Ovary (tissue), 10 donors: ENCODE results near the gene FBXL2. TPM values are rescaled to one million over a fixed set of nuclear protein-coding genes. Genes with fewer than 3 reads are reported as not detected.

Experiments
- DNase-seq, 5 donors: peaks; one replicate each; pipeline ENCODE4 v3.0.0-alpha.2; 2019 to 2020
- H3K27ac ChIP-seq, 2 donors: fragments of 200-600 bp; one replicate each; pipeline versions ENCODE4 v1.5.1 to v1.8.0; 2019 to 2022
- H3K27me3 ChIP-seq: fragments of 200-600 bp; one replicate; pipeline ENCODE4 v1.8.0; 2022
- H3K36me3 ChIP-seq: fragments of 200-600 bp; sonication (generic); one replicate; pipeline ENCODE4 v1.5.1; 2019
- H3K4me1 ChIP-seq: one replicate; pipeline ENCODE4 v1.8.1; 2013; ENCODE audit warnings: mild to moderate bottlenecking, moderate library complexity; ENCODE audit not compliant: insufficient read depth
- H3K4me3 ChIP-seq: fragments of 200-600 bp; sonication (generic); one replicate; pipeline ENCODE4 v1.5.1; 2017
- H3K9me3 ChIP-seq, 2 donors: fragments of 200-600 bp in 1 of 2; sonication (generic) in 1 of 2; one replicate each; pipeline versions ENCODE4 v1.5.1 to v1.8.1; 2013 to 2019; ENCODE audit warnings: mild to moderate bottlenecking in 1 of 2, moderate library complexity in 1 of 2
- CTCF ChIP-seq, 3 donors: fragments of 450-650 bp in 2 of 3; fragments of 200-600 bp in 1 of 3; IDR thresholded peaks; one replicate each; pipeline versions ENCODE4 v1.5.1 to v1.8.0; 2016 to 2022; ENCODE audit warnings: antibody characterized with exemption in 3 of 3, mild to moderate bottlenecking in 1 of 3
- EP300 ChIP-seq: sonication (generic); formaldehyde crosslinking; IDR thresholded peaks from one replicate; pipeline ENCODE4 v1.6.1; 2017; ENCODE audit warnings: antibody characterized with exemption
- POLR2A ChIP-seq: fragments of 450-650 bp; IDR thresholded peaks from one replicate; pipeline ENCODE4 v1.6.1; 2017; ENCODE audit warnings: antibody characterized with exemption, mild to moderate bottlenecking, moderate library complexity
- WGBS, 3 donors: extraction: QIAGEN DNeasy Blood & Tissue Kit in 1 of 3; methylation state at CpG; one replicate each; pipeline versions ENCODE4 v1.1.5 to v1.1.7; 2013 to 2017; 5-methylcytosine and 5-hydroxymethylcytosine counted together
- intact Hi-C, 4 donors: fragments of 100-400 bp; cut with DNase I; formaldehyde crosslinking; loops; one replicate each; pipeline versions ENCODE4 v1.11.0 to v1.15.1; 2022 to 2023
- long read RNA-seq, 3 donors: library from polyadenylated mRNA in 2 of 3; unstranded in 2 of 3; transcript quantifications; one replicate each; pipeline ENCODE4 v2.0.0 and lab custom pipeline, GENCODE V29; 2021 to 2026
- polyA plus RNA-seq, 2 donors: library from polyadenylated mRNA; stranded (reverse); fragments of 200-250 nt in 1 of 2; fragments of 350-450 nt in 1 of 2; fragmentation: Illumina TruSeq in 1 of 2; extraction: RNeasy Lipid Tissue Mini Kit (QIAGEN cat#74804) in 1 of 2; gene quantifications; one replicate each; pipeline ENCODE4 v1.2.3, GENCODE V29; 2013 to 2014
- total RNA-seq, 7 donors: library from RNA; depleted of rRNA in 2 of 7; stranded (reverse); fragments of >200 nt in 2 of 7; fragmentation: NEBNext Ultra II Directional in 3 of 7; extraction: Animal tissue kit (Norgen Biotek cat#: 25700) in 3 of 7; gene quantifications; one replicate each; pipeline versions ENCODE4 v1.1.0 to v1.2.4, GENCODE V29; 2016 to 2023
- donor health status: DM: no; HTN: no; CAD: no; lungs with moderate emphysema.
- donor health status: DM: no; HTN: no; CAD: no.
- donor health status: Bipolar disorder and iron deficiency.
- donor health status: DM: yes; HTN: yes; CAD: no.
- donor health status: DM: no; HTN: no; CAD: no.
- donor health status: DM: yes; HTN: yes; CAD: no.

FBXL2 gene
- total RNA-seq (10 to 100 TPM in 2 of 7 donors, 1 to 10 TPM in 5; 4.9 to 19.3 (median 9.5) TPM), polyA plus RNA-seq (10 to 100 TPM in 1 of 2 donors, 1 to 10 TPM in 1; 4.6 to 12.1 TPM)
- long read RNA-seq, donor 1, transcript FBXL2-216 (15 exons, 3,847 nt): major isoform, 19 of 28 reads
- long read RNA-seq, donor 1, partial matches to known transcripts: 1 of 28 reads
- long read RNA-seq, donor 1, other reads (novel, unspliced or antisense): 8 of 28 reads
- long read RNA-seq, donor 2, transcript FBXL2-216 (15 exons, 3,847 nt): major isoform, 6 of 8 reads
- long read RNA-seq, donor 2, partial matches to known transcripts: 0 of 8 reads
- long read RNA-seq, donor 2, other reads (novel, unspliced or antisense): 0 of 8 reads
- long read RNA-seq, donor 3, transcript FBXL2-216 (15 exons, 3,847 nt): major isoform, 10 of 18 reads
- long read RNA-seq, donor 3, partial matches to known transcripts: 1 of 18 reads
- long read RNA-seq, donor 3, other reads (novel, unspliced or antisense): 7 of 18 reads

- H3K36me3 ChIP-seq: no peaks in the 10 kb centered on the region
- no peak for TF ChIP-seq CTCF (IDR thresholded peaks at IDR 0.05)
- no peak for TF ChIP-seq EP300
- no peak for TF ChIP-seq POLR2A
- peak; percentile 39 to 73 (median 48) for DNase-seq
- no peaks in the 10 kb centered on the region for H3K27me3 ChIP-seq
- H3K9me3 ChIP-seq: no peaks in the 10 kb centered on the region
- peak within 1 kb of the TSS; percentile 77 for H3K4me3 ChIP-seq
- 1 to 2% (median 1%) methylated on average over 29 to 63 of the region's 63 CpGs for WGBS, 3 donors
- intact Hi-C loops: no loop called here
- H3K27ac ChIP-seq: peak within 1 kb of the TSS in 1 of 2 donors; percentile 41
- peaks cover 2% of the 10 kb centered on the region for H3K4me1 ChIP-seq
These were observed at the start of gene FBXL2 for GRCh38 chr3:33277193-33277882. TSS of gene FBXL2 (plus strand) at chr3:33277442. CDS start at chr3:33277513, 71 bp downstream.

- intact Hi-C loops: no loop called here
- TF ChIP-seq EP300: no peak
- TF ChIP-seq POLR2A: no peak
- H3K4me3 ChIP-seq: no peak overlapping the region
- H3K9me3 ChIP-seq: no peaks in the 10 kb centered on the region
- H3K36me3 ChIP-seq: no peaks in the 10 kb centered on the region
- DNase-seq: no peak
- no peaks in the 10 kb centered on the region for H3K27me3 ChIP-seq
- H3K27ac ChIP-seq: no peak overlapping the region
- no peaks in the 10 kb centered on the region for H3K4me1 ChIP-seq
- 83 to 87% (median 85%) methylated on average over 3 of the region's 3 CpGs for WGBS, 3 donors
These were observed 48.2 kb upstream of the FBXL2 start for GRCh38 chr3:33229066-33229465.

GRCh38 chr3:33229947-33230346, 47.3 kb upstream of the FBXL2 start:
- no peaks in the 10 kb centered on the region for H3K4me1 ChIP-seq
- H3K27ac ChIP-seq: no peak overlapping the region
- 41 to 51% (median 41%) methylated on average over 5 of the region's 5 CpGs for WGBS, 3 donors
- intact Hi-C loops: no loop called here
- H3K36me3 ChIP-seq: no peaks in the 10 kb centered on the region
- no peaks in the 10 kb centered on the region for H3K27me3 ChIP-seq
- H3K9me3 ChIP-seq: no peaks in the 10 kb centered on the region
- no peak overlapping the region for H3K4me3 ChIP-seq
- DNase-seq: no peak
- TF ChIP-seq CTCF (IDR thresholded peaks at IDR 0.05) (no peak), EP300 (no peak), POLR2A (no peak)

GRCh38 chr3:33231756-33232465, 45.3 kb upstream of the FBXL2 start:
- WGBS, 3 donors: 36 to 42% (median 37%) methylated on average over 5 of the region's 5 CpGs
- no peaks in the 10 kb centered on the region for H3K36me3 ChIP-seq
- intact Hi-C loops: no loop called here
- no peaks in the 10 kb centered on the region for H3K4me1 ChIP-seq
- TF ChIP-seq EP300 (no peak), CTCF (IDR thresholded peaks at IDR 0.05) (no peak)
- H3K27me3 ChIP-seq: no peaks in the 10 kb centered on the region
- no peak overlapping the region for H3K27ac ChIP-seq
- H3K4me3 ChIP-seq: no peak overlapping the region
- no peaks in the 10 kb centered on the region for H3K9me3 ChIP-seq
- DNase-seq: no peak
